H1 (cell line): ENCODE data around the gene PHACTR1. TPM values are rescaled to one million over a fixed set of nuclear protein-coding genes. Genes with fewer than 3 reads are reported as not detected.

ENCODE experiments used
- BACH1 ChIP-seq: IDR thresholded peaks from 2 replicates; pipeline ENCODE4 v1.6.1; 2012; ENCODE audit warnings: low read length, improper control_type of control experiment
- CTBP2 ChIP-seq: IDR thresholded peaks from 2 replicates; pipeline ENCODE4 v1.7.0; 2011; ENCODE audit warnings: borderline replicate concordance, mild to moderate bottlenecking, moderate library complexity, mixed read lengths, low read length; ENCODE audit not compliant: insufficient read depth, insufficient read length
- E2F6 ChIP-seq: IDR thresholded peaks from 2 replicates; pipeline ENCODE4 v1.6.1; 2012; ENCODE audit warnings: inconsistent platforms
- FOSL1 ChIP-seq: IDR thresholded peaks from 2 replicates; pipeline ENCODE4 v1.6.1; 2011; ENCODE audit warnings: mild to moderate bottlenecking, low read depth, low read length, moderate library complexity; ENCODE audit not compliant: insufficient read depth
- JUN ChIP-seq: IDR thresholded peaks from 2 replicates; pipeline ENCODE4 v1.6.1; 2011; ENCODE audit warnings: low read depth, mild to moderate bottlenecking, improper control_type of control experiment, low read length
- MAFK ChIP-seq: IDR thresholded peaks from 2 replicates; pipeline ENCODE4 v1.6.1; 2012; ENCODE audit warnings: low read depth, mild to moderate bottlenecking, improper control_type of control experiment, low read length
- NANOG ChIP-seq: IDR thresholded peaks from 2 replicates; pipeline ENCODE4 v1.6.1; 2011; ENCODE audit warnings: low read length, low read depth, mild to moderate bottlenecking, inconsistent platforms; ENCODE audit not compliant: insufficient read depth, poor library complexity, severe bottlenecking
- POLR2AphosphoS5 ChIP-seq: IDR thresholded peaks from 2 replicates; pipeline ENCODE4 v1.6.1; 2011; ENCODE audit warnings: low read depth, low read length
- POU5F1 ChIP-seq: IDR thresholded peaks from 2 replicates; pipeline ENCODE4 v1.6.1; 2011; ENCODE audit warnings: low read depth, mild to moderate bottlenecking, low read length, moderate library complexity
- SIX5 ChIP-seq: IDR thresholded peaks from 2 replicates; pipeline ENCODE4 v1.6.1; 2011; ENCODE audit warnings: mild to moderate bottlenecking, low read depth, low read length
- SUZ12 ChIP-seq: fragments of 200-600 bp; sonication (generic); IDR thresholded peaks from 2 replicates; pipeline ENCODE4 v1.6.1; 2012; ENCODE audit warnings: mild to moderate bottlenecking, inconsistent platforms, low read length, moderate library complexity, mixed read lengths
- TAF7 ChIP-seq: optimal IDR thresholded peaks from 2 replicates; pipeline ENCODE3; 2011; ENCODE audit warnings: low read depth, mild to moderate bottlenecking, inconsistent platforms, low read length, moderate library complexity, borderline replicate concordance
- YY1 ChIP-seq: IDR thresholded peaks from 2 replicates; pipeline ENCODE4 v1.6.1; 2011; ENCODE audit warnings: low read depth, mild to moderate bottlenecking, low read length
- polyA plus RNA-seq, 7 experiments: library from polyadenylated mRNA; depleted of rRNA in 3 of 7; stranded (reverse) in 5 of 7; unstranded in 2 of 7; fragments of >200 nt in 5 of 7; fragments of 200-250 nt in 2 of 7; gene quantifications; 1 replicate in 5 of 7; 2 replicates in 1 of 7; 4 replicates in 1 of 7; pipeline versions ENCODE4 v1.2.1 to v1.2.3, GENCODE V29; 2011 to 2013; ENCODE audit warnings: missing spikeins in 2 of 7, mixed read lengths in 2 of 7
- total RNA-seq: library from RNA; stranded (reverse); fragmentation: NEBNext Ultra II Directional; extraction: Animal tissue kit (Norgen Biotek cat#: 25700); gene quantifications from 2 replicates; pipeline ENCODE4 v1.2.1, GENCODE V29; 2021

Gene PHACTR1
- total and polyA plus RNA-seq, 2 of the 8 experiments (the other 6 are each of a cell fraction or from before 2014, with no cell fraction given) = 3.9 to 17.1 TPM

GRCh38 chr6:12749531-12750379 is 33.2 kb downstream of the PHACTR1 start (continued):
- peak; percentile 14; the same call in 1 of the 2 replicates for TF ChIP-seq E2F6
- no peak for TF ChIP-seq POU5F1
- no peak for TF ChIP-seq POLR2AphosphoS5
- no peak for TF ChIP-seq SIX5
- no peak for TF ChIP-seq SUZ12
- TF ChIP-seq YY1 = peak; percentile 77
- TF ChIP-seq TAF7 = no peak
- TF ChIP-seq CTBP2 = no peak
- no peak for TF ChIP-seq FOSL1
- TF ChIP-seq NANOG = no peak
- 0 out of 2 replicates have a peak, but pooled peaks have one; percentile 38 for TF ChIP-seq BACH1
- TF ChIP-seq JUN = no peak
- TF ChIP-seq MAFK = no peak
